PFSK-1 (cell line): ENCODE measurements around the gene SHOX.

Experiments used
- FOXP2 ChIP-seq: optimal IDR thresholded peaks from 2 replicates; pipeline ENCODE3; 2011; ENCODE audit warnings: borderline replicate concordance, control low read depth, inconsistent platforms; ENCODE audit not compliant: insufficient read depth; ENCODE audit errors: extremely low read length, extremely low read depth
- POLR2AphosphoS5 ChIP-seq: IDR thresholded peaks from 2 replicates; pipeline ENCODE4 v1.6.1; 2012; ENCODE audit warnings: low read depth, mild to moderate bottlenecking, control low read depth, low read length, moderate library complexity
- REST ChIP-seq, 2 experiments: IDR thresholded peaks; 2 replicates each; pipeline versions ENCODE4 v1.6.1 to v1.8.0; 2011 to 2012; ENCODE audit warnings: low read depth in 2 of 2, low read length in 2 of 2, control low read depth in 1 of 2, inconsistent platforms in 1 of 2, mild to moderate bottlenecking in 1 of 2, moderate library complexity in 1 of 2; ENCODE audit not compliant: insufficient read depth in 1 of 2
- SIN3A ChIP-seq: IDR thresholded peaks from 2 replicates; pipeline ENCODE4 v1.6.1; 2012; ENCODE audit warnings: mild to moderate bottlenecking, low read length, moderate library complexity, borderline replicate concordance; ENCODE audit not compliant: insufficient read depth
- TAF1 ChIP-seq: IDR thresholded peaks from 2 replicates; pipeline ENCODE4 v1.6.1; 2012; ENCODE audit warnings: low read length, control low read depth, borderline replicate concordance; ENCODE audit not compliant: insufficient read depth

Gene SHOX

GRCh38 chrX:701673-702072 is 71.1 kb downstream of the SHOX start:
- TF ChIP-seq FOXP2 (no peak), SIN3A (no peak), POLR2AphosphoS5 (no peak), REST (IDR thresholded peaks at IDR 0.05; ENCODE audit: insufficient read depth in 1 of 2, low read depth in 2 of 2, low read length in 2 of 2) (no peak), TAF1 (no peak)

- TF ChIP-seq SIN3A, result no peak
- no peak for TF ChIP-seq FOXP2
- no peak for TF ChIP-seq POLR2AphosphoS5
- TF ChIP-seq TAF1, result no peak
- TF ChIP-seq REST (IDR thresholded peaks at IDR 0.05; ENCODE audit: insufficient read depth in 1 of 2, low read depth in 2 of 2, low read length in 2 of 2), result no peak
These were observed 72.9 kb downstream of the SHOX start for GRCh38 chrX:703466-703865.

GRCh38 chrX:703866-704265 is 73.3 kb downstream of the SHOX start:
- TF ChIP-seq REST (IDR thresholded peaks at IDR 0.05; ENCODE audit: insufficient read depth in 1 of 2, low read depth in 2 of 2, low read length in 2 of 2), result no peak
- no peak for TF ChIP-seq SIN3A
- no peak for TF ChIP-seq FOXP2
- no peak for TF ChIP-seq POLR2AphosphoS5
- no peak for TF ChIP-seq TAF1
